ENCODE results near the gene CGN. TPM values are rescaled to one million over a fixed set of nuclear protein-coding genes. Genes with fewer than 3 reads are reported as not detected.
"Not testable (repeated sequence)": the region's sequence is repeated elsewhere in the genome, so short reads cannot be mapped to it uniquely, and the experiment has no call there.

Gene CGN
- total RNA-seq, 1 donor from 2014 or later = 0.13 TPM

DNA sequence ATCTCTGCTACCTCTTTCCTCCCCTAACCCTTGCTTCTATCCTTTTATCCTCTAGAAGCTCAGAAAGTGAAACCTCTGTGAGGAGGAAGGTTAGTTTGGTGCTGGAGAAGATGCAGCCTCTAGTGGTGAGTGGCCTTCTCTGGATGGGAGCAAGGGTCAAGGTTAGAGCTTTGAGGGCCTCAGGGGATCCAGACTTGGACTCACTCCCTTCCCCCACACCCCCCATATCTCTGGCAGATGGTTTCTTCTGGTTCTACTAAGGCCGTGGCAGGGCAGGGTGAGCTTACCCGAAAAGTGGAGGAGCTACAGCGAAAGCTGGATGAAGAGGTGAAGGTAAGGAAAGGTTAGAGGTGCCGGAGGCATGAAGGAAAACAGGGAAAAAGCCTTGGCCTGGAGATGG is 9.2 kb downstream of the CGN start:
- DNase-seq (ENCODE audit: low spot score) = no peak

DNA sequence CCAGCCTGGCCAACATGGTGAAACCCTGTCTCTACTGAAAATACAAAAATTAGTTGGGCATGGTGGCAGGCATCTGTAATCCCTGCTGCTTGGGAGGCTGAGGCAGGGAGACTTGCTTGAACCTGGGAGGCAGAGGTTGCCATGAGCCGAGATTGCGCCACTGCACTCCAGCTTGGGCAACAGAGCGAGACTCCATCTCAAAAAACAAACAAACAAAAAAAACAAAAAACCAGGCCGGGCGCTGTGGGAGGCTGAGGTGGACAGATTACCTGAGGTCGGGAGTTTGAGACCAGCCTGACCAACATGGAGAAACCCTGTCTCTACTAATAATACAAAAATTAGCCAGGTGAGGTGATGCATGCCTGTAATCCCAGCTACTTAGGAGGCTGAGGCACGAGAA is 11.2 kb downstream of the CGN start:
- not testable (repeated sequence) for DNase-seq (ENCODE audit: low spot score)

DNA sequence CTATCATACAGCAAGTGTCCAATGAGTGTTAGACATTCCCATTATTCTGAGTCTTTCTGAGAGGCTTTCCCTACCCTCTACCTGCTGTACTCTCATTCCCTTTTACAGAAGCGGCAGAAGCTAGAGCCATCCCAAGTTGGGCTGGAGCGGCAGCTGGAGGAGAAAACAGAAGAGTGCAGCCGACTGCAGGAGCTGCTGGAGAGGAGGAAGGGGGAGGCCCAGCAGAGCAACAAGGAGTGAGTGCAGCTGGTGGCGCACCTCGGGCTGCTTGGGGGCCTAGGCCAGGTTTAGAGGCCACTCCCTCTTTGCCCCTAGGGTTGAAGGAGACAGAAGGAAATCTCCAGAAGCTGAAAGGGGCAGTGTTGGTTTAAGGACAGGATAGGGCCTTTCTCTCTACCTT is 12.1 kb downstream of the CGN start:
- no peak for DNase-seq (ENCODE audit: low spot score)

DNA sequence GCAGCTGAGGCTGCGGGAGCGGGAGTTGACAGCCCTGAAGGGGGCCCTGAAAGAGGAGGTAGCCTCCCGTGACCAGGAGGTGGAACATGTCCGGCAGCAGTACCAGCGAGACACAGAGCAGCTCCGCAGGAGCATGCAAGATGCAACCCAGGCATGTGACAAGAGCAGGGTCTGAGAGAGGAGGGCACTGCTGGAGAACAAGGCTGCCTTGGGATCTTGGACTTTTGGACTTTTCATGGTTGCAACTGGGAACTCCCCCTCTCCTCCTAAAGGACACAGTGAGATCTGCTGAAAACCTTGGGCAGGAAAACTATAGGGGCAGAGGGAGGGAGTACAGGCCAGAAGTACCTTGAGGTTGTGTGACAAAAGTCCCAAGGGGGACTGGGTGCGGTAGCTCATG is 13.5 kb downstream of the CGN start:
- no peak for DNase-seq (ENCODE audit: low spot score)

DNA sequence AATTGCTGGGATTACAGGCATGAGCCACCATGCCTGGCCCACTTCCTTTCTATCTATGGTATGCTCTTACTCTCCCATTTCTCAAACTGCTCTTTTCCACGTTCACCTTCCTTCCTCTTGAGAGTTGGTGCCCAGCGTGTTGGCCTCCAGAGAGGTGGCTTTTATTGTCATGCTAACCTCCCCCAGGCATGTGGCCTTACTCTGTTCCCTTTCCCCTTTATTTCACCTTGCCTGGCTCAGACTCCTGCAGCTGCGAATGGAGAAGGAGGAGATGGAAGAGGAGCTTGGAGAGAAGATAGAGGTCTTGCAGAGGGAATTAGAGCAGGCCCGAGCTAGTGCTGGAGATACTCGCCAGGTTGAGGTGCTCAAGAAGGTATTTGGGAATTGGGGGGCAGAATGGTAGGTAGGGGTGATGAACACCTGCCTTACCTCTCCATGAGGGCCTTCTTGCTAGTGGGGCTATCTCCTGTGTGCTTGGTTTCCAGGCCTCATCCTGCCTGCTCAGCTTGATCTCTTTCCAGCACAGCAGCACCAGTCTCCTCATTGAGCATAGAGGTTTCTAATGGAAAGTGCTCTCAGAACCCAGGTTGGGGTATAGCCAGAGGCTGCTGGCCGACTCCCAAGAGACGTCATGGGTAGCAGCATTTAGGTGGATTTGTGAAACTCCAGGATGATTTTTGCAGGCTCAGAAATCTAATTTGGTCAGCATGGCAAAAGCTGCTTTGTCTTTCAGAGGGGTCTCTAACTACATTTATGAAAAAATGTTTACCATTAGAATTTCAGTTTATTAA is 15.7 kb downstream of the CGN start:
- no peak for DNase-seq (ENCODE audit: low spot score)

DNA sequence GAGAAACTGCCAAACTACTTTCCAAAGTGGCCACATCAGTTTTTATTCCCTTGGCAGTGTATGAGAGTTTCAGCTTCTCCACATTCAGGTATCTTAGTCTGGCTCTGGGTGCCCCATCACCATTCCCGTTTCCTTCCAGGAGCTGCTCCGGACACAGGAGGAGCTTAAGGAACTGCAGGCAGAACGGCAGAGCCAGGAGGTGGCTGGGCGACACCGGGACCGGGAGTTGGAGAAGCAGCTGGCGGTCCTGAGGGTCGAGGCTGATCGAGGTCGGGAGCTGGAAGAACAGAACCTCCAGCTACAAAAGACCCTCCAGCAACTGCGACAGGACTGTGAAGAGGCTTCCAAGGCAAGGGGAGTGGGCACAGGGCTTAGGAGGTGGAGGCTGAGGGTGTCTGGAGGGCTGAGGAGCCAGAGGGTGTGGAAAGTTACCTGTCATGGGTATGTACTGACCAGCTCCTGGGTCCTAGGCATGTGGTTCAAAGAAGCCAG is 18.1 kb downstream of the CGN start:
- no peak for DNase-seq (ENCODE audit: low spot score)

DNA sequence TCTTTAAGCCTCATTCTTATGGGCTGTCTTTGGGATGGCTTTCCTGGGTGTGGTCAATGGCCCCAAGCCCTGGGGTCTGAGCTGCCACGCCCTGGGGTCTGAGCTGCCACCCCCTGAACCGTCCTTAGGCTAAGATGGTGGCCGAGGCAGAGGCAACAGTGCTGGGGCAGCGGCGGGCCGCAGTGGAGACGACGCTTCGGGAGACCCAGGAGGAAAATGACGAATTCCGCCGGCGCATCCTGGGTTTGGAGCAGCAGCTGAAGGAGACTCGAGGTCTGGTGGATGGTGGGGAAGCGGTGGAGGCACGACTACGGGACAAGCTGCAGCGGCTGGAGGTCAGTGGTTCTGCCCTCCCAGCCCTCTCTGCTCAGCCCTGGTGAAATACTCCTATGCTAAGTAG is 18.6 kb downstream of the CGN start:
- DNase-seq (ENCODE audit: low spot score) = no peak

DNA sequence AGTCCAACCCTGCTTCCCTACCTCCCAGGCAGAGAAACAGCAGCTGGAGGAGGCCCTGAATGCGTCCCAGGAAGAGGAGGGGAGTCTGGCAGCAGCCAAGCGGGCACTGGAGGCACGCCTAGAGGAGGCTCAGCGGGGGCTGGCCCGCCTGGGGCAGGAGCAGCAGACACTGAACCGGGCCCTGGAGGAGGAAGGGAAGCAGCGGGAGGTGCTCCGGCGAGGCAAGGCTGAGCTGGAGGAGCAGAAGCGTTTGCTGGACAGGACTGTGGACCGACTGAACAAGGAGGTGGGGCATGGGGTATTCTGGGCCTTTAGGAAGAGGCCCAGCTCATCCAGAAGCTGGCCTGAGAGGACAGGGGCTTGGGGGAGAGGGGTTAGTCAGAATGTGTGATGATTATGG is 19.3 kb downstream of the CGN start:
- DNase-seq (ENCODE audit: low spot score) = no peak

DNA sequence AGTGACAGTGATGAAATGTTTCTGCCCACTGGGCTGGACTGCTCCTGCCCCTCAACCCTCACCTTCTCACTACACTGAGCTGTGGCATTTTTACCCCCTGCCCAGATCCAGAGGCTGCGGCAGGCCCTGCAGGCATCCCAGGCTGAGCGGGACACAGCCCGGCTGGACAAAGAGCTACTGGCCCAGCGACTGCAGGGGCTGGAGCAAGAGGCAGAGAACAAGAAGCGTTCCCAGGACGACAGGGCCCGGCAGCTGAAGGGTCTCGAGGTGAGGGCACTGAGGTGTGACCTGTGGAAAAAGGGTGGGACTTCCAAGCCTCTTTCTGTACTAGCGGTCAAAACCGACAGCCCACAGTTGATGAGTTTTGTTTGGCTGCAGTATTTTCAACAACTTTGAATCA is 22.7 kb downstream of the CGN start:
- no peak for DNase-seq (ENCODE audit: low spot score)

DNA sequence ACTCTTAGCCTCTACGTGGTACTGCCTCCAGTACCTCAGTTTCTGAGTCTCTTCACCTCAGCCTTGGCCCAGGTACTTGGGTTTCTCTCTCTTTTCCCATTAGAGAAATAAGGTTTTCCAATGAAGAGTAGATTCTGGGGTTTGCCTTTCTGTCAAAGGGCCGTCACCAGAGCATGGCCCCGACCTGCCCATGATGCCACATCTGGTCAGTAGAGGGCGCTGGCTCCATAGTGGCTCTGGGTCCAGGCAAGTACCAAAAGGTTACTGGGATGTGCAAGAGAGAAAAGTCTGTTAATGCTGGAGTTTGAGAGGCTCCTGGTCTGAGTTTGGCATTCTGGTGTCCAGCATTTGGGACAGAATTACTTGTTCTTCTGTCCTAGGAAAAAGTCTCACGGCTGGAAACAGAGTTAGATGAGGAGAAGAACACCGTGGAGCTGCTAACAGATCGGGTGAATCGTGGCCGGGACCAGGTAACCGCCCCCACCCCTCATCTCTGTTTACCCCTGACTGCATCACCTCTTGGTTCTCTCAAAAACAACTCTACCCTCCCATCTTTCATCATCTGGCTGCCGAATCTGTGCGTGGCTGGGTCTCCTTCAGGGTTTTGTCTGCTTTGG is 23.6 kb downstream of the CGN start:
- no peak for DNase-seq (ENCODE audit: low spot score)

DNA sequence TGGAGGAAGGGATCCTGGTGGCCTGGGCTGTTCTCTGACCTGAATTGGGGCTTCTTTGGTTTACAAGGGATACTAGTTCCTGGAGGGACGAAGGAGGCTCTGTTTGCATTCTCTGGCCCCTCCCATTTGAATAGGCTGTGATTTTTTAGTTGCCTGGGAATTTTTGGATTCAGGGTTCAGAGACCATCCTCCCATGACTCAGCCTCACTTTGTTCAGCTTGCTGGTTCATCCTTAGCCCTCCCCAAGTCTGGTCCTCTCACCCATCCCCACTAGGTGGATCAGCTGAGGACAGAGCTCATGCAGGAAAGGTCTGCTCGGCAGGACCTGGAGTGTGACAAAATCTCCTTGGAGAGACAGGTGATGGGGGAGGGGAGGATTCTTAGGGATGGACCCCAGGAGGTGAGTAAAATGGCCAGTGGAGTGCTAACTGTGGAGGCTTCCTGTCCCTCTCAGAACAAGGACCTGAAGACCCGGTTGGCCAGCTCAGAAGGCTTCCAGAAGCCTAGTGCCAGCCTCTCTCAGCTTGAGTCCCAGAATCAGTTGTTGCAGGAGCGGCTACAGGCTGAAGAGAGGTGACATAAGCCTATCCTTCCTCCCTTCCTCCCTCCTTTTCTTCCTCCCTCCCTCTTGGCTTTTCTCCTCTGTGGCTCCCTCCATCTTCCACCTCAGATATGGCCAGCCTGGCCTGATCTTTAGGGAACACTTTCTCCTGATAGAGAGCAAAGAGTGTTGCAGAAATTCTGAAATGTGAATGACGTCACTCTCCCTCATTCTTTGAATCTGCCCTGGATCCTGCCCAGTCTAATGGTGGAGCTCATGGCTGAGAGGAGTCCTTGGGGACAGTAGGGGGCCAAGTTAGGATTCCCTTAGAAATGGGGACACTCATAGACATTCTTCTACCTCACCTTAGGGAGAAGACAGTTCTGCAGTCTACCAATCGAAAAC is 24.4 kb downstream of the CGN start:
- DNase-seq (ENCODE audit: low spot score) = no peak

DNA sequence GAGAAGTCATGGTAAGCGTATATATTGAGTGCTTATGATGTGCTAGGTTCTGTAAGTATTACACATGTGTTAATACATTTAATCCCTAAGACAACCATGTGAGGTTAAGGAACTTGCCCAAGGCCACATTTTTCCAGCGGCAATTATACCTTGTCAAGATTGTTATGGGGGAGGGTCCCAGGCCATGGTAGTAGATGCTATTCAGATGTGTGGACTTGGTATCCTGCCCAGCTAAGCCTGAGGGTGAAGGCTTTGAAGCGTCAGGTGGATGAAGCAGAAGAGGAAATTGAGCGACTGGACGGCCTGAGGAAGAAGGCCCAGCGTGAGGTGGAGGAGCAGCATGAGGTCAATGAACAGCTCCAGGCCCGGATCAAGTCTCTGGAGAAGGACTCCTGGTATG is 25.3 kb downstream of the CGN start:
- DNase-seq (ENCODE audit: low spot score) = no peak

DNA sequence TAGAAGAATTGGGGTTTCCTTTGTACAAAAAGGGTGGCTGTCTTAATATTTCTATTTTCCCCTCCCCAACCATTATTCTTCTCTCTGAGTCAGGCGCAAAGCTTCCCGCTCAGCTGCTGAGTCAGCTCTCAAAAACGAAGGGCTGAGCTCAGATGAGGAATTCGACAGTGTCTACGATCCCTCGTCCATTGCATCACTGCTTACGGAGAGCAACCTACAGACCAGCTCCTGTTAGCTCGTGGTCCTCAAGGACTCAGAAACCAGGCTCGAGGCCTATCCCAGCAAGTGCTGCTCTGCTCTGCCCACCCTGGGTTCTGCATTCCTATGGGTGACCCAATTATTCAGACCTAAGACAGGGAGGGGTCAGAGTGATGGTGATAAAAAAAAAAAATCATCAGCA is 25.9 kb downstream of the CGN start:
- DNase-seq (ENCODE audit: low spot score) = no peak

DNA sequence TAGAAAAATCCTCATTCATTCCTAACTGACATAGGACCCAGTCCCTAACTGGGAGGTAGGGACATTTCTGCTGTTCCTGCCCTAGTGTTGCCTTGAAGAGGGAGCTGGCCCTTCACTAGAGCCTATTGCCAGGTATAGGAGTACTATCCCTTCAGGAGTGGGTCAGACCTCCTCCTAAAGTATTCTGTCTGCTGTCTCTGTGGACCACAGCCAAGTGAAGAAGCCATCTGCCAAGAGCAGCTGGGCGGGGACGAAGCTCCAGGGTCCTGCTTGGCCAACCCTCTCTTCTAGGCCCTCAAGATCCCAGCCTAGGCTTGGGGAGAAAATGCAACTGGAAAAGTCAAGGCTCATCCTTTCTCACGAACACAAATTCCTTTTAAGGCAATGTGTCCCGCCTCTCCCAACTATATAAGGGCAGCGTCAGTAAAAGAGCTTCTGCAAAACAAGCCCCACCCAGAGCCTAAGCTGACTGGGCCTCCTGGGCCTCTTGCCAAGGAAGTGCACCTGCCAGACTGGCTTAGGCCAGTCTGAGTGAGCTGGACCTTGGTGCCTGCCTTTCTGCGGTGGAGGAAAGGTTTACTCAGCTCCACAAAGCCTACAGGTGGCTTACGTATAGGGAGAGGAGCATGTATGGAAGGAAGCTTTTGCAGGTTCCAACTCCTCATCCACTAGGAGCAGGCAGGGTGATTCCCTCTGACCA is 28.3 kb downstream of the CGN start:
- DNase-seq (ENCODE audit: low spot score) = no peak

DNA sequence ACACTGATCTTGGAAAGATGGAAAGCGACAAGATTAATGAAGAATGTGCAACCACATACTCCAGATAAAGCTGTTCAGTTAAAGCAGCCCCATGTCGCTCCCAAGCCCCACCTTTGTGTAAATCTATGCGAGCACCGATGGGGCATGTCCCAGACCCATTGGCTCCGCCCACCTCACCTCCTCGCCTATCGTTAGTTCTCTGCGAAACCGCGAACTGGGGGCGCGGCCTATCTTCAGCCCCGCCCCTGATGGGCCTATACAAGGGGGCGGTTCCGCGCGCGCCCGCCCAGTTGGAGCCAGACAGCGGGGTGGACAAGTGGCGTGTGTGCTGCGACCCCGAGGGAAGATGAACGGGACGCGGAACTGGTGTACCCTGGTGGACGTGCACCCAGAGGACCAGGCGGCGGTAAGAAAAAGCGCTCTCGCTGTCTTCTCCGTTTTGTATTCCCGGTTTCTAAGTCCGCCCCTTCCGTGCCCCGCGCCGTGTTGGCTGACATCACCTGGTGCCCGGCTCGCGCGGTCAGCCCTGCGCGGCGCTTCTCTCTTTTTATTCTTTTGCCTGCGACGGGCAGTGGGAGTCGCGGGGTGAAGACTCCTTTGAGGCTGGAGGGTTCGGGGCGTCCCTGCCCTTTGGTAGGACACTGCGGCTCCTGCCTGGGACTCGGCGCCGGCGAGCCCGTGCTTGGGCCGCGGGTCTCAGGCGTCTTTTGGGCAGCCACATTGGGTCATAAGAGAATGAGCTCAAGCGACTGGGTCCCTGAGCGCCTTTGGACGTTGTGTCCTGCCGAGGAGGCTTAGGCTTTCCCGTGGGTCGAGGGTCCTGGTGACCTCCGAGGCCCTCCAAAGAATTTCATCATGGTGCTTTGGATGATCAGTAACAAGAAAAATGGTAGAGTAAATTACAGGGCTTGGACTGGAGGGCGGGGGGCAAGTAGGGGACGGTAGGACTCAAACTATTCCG is 29.1 kb downstream of the CGN start, which contains the start of gene TUFT1:
Gene TUFT1, plus strand, starts transcription at position 289 of the 961 bp plus-strand sequence. Its CDS starts 58 bp downstream, at position 347.
- peak; percentile 94 for DNase-seq (ENCODE audit: low spot score)

DNA sequence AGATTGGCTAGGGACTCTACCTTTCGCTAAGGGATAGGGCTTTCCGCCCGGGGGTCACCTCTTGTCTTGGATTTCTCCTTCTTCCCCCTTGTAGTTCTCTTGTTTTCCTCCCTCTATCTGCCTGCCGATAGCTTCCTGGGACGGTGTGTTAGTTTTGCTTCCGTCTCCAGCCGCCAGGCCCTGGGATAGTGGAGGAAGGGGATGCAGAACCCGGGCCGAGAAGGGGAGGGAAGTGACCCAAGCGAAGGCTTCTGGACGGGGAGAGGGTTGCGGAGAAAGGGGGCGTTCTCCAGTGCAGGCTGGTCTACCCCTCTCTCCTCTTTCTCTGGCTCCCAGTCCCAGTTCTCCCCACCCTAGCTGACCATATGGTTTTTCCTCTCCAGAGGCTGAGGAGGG is 29.8 kb downstream of the CGN start:
- DNase-seq (ENCODE audit: low spot score) = no peak

DNA sequence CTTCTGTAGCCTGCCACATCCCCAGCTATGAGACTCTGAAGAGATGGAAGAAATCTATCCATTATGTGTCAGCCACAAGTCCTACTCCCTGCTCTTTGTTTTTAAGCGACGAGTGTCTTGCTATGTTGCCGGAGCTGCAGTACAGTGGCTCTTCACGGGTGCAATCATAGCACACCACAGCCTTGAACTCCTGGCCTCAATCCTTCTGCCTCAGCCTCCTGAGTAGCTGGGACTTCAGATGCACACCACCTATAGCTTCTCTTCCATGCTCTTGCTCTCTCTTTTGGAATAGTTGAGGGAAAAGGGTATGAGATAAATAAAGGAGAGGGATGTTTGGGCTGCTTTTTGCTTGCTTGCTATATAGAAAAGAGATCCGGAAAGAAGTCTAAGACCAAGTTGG is 30.6 kb downstream of the CGN start:
- DNase-seq (ENCODE audit: low spot score) = no peak

DNA sequence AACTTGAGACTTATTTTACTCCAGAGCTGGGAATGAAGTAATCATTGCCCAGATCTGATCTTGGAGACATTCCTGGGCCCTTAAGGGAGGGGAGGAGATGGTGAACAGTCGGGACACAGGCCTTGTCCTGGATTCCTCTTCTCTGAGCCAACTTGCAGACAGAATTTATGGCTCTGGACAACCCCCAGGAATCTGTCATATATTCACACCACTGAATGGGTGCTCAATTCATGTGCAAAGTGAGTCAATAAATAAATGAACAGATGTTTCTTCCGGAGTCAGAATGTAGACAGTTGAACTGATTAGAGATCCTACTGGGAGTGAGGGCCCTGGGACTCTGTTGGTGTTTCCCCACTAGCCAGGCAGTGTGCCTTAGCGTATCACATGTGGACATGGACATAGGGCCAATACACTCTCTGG is 31.5 kb downstream of the CGN start:
- DNase-seq (ENCODE audit: low spot score) = no peak

DNA sequence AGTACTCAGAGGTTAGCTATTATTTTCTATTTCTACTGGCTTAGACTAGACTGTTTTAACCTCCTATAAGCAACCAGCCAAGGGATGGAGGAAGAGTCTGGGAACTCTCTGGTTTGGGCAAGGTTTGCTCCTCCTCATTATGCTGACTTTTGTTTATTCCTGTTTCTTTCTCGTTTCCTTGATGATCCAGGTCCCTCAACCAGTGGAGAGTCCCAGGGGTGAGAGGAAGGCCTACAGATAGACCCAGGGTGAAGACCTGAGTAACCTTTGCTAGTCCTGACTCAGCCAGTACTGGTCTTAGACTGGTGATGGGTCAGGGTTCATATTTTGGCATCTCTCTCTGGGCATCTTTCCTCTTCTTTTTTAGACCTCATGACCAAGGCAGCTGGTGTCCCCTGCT is 34.4 kb downstream of the CGN start:
- no peak for DNase-seq (ENCODE audit: low spot score)
